Measurements from ENCODE around the gene LYPD5. TPM values are rescaled to one million over a fixed set of nuclear protein-coding genes. Genes with fewer than 3 reads are reported as not detected.
"Not testable (repeated sequence)": the region's sequence is repeated elsewhere in the genome, so short reads cannot be mapped to it uniquely, and the experiment has no call there.

LYPD5 gene
- total and polyA plus RNA-seq, 2 donors from 2014 or later = 1.8 to 4.2 TPM

DNA sequence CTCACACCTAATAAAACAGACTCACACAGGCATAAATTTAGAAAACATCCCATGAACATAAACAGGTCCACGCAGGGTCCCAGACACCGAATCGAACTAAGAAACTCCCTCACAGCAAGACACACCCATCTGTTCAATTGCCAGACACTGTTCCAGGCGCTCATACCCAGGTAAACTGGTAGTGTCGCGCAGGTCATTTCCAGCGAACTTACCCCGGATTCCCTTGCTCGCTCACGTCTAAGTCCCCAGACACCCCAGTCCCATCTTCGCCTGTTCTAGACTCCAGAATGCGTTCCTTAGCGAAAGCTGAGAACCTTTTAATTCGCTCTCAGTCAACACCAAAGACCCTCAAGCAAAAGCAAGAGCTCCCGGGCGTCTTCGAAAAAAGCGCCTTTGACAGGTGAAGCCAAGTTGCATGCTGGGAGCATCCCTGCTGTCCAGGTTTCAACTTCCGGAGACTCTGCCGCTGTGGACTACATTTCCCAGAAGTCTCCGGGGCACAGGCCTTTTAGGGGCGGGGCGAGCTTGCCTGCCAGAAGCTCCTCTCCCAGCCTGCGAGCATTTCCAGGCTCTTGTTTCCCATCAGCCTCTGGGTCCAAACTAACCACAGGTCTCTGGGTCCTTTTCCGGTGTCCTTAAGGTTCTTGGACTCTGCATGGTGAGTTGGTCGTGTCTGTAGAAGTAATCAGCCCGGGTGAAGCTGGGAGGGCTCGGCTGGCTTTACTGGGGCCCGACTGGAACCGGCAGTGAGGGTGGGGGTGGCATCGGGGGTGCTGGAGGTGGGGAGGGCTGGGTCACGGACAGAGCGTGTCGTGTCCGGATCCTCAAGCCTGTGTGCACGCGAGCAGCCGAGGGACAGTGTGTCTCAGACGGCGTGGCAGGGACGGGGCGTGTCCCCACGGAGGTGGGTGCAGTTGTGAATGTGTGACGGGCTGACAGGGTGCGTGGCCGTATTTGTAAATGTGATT, 24.8 kb upstream of the LYPD5 start, which contains the start of gene ZNF283:
Gene ZNF283 (plus strand): TSS at position 535 of the 968 bp plus-strand sequence. CDS start 6,184 bp downstream, outside the sequence.
- no peak for FAIRE-seq
- Histone ChIP-seq H3K36me3 (ENCODE audit: control insufficient read depth in 2 of 3, insufficient read depth in 3 of 3, low read length in 3 of 3) (peaks cover 0 to 5% (median 0%) of the 10 kb centered on the region in 3 donors), H3K27ac (ENCODE audit: low read depth in 2 of 2, low read length in 2 of 2) (peak within 1 kb of the TSS in 1 of 2 donors; percentile 65)

GRCh38 chr19:43824572-43824971, 22.3 kb upstream of the LYPD5 start:
- DNase-seq; FAIRE-seq; H3K36me3 ChIP-seq (ENCODE audit: control insufficient read depth in 2 of 3, insufficient read depth in 3 of 3, low read length in 3 of 3); intact Hi-C loops (cut with DNase I); H3K27ac ChIP-seq (ENCODE audit: low read depth in 2 of 2, low read length in 2 of 2); H3K9me3 ChIP-seq (ENCODE audit: control insufficient read depth in 2 of 3, insufficient read depth in 1 of 3, low read length in 3 of 3); H3K4me3 ChIP-seq (ENCODE audit: low read length in 3 of 3); H3K9ac ChIP-seq (ENCODE audit: low read length in 3 of 3); H3K27me3 ChIP-seq (ENCODE audit: control insufficient read depth, insufficient read depth, low read length); H3K4me1 ChIP-seq (ENCODE audit: control insufficient read depth in 2 of 3, insufficient read depth in 2 of 3, low read depth in 1 of 3, low read length in 3 of 3): not testable (repeated sequence)

More for the DNA sequence above, 24.8 kb upstream of the LYPD5 start, which contains the start of gene ZNF283:
- no peaks in the 10 kb centered on the region for H3K27me3 ChIP-seq (ENCODE audit: control insufficient read depth, insufficient read depth, low read length)
- intact Hi-C loops (cut with DNase I) = no loop called here
- TF ChIP-seq, protein P1, sequence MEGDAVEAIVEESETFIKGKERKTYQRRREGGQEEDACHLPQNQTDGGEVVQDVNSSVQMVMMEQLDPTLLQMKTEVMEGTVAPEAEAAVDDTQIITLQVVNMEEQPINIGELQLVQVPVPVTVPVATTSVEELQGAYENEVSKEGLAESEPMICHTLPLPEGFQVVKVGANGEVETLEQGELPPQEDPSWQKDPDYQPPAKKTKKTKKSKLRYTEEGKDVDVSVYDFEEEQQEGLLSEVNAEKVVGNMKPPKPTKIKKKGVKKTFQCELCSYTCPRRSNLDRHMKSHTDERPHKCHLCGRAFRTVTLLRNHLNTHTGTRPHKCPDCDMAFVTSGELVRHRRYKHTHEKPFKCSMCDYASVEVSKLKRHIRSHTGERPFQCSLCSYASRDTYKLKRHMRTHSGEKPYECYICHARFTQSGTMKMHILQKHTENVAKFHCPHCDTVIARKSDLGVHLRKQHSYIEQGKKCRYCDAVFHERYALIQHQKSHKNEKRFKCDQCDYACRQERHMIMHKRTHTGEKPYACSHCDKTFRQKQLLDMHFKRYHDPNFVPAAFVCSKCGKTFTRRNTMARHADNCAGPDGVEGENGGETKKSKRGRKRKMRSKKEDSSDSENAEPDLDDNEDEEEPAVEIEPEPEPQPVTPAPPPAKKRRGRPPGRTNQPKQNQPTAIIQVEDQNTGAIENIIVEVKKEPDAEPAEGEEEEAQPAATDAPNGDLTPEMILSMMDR (IDR thresholded peaks at IDR 0.05; ENCODE audit: borderline replicate concordance, extremely low read depth, insufficient read depth) = no peak
- peak within 1 kb of the TSS; percentile 76 to 87 (median 79) for H3K4me3 ChIP-seq (ENCODE audit: low read length in 3 of 3)
- H3K9ac ChIP-seq (ENCODE audit: low read length in 3 of 3) = peak within 1 kb of the TSS in 2 of 3 donors; percentile 49 to 76
- peaks cover 0 to 4% (median 0%) of the 10 kb centered on the region in 3 donors for H3K4me1 ChIP-seq (ENCODE audit: control insufficient read depth in 2 of 3, insufficient read depth in 2 of 3, low read depth in 1 of 3, low read length in 3 of 3)
- peak; percentile 95 to 97 (median 96) for DNase-seq
- H3K9me3 ChIP-seq (ENCODE audit: control insufficient read depth in 2 of 3, insufficient read depth in 1 of 3, low read length in 3 of 3) = no peaks in the 10 kb centered on the region

GRCh38 chr19:43823856-43824255, 21.6 kb upstream of the LYPD5 start:
- H3K4me1 ChIP-seq (ENCODE audit: control insufficient read depth in 2 of 3, insufficient read depth in 2 of 3, low read depth in 1 of 3, low read length in 3 of 3); FAIRE-seq; H3K9me3 ChIP-seq (ENCODE audit: control insufficient read depth in 2 of 3, insufficient read depth in 1 of 3, low read length in 3 of 3); H3K27me3 ChIP-seq (ENCODE audit: control insufficient read depth, insufficient read depth, low read length); intact Hi-C loops (cut with DNase I); DNase-seq; H3K4me3 ChIP-seq (ENCODE audit: low read length in 3 of 3); H3K36me3 ChIP-seq (ENCODE audit: control insufficient read depth in 2 of 3, insufficient read depth in 3 of 3, low read length in 3 of 3); H3K9ac ChIP-seq (ENCODE audit: low read length in 3 of 3); H3K27ac ChIP-seq (ENCODE audit: low read depth in 2 of 2, low read length in 2 of 2): not testable (repeated sequence)

GRCh38 chr19:43820884-43821215, 18.6 kb upstream of the LYPD5 start:
- TF ChIP-seq, protein P1 (IDR thresholded peaks at IDR 0.05; ENCODE audit: borderline replicate concordance, extremely low read depth, insufficient read depth) = no peak
- Histone ChIP-seq H3K27me3 (ENCODE audit: control insufficient read depth, insufficient read depth, low read length) (no peaks in the 10 kb centered on the region), H3K27ac (ENCODE audit: low read depth in 2 of 2, low read length in 2 of 2) (no peak overlapping the region), H3K36me3 (ENCODE audit: control insufficient read depth in 2 of 3, insufficient read depth in 3 of 3, low read length in 3 of 3) (no peaks in the 10 kb centered on the region), H3K4me1 (ENCODE audit: control insufficient read depth in 2 of 3, insufficient read depth in 2 of 3, low read depth in 1 of 3, low read length in 3 of 3) (no peaks in the 10 kb centered on the region), H3K4me3 (ENCODE audit: low read length in 3 of 3) (peak overlapping the region in 2 of 3 donors; percentile 68 to 75), H3K9ac (ENCODE audit: low read length in 3 of 3) (peak overlapping the region in 1 of 3 donors; percentile 36), H3K9me3 (ENCODE audit: control insufficient read depth in 2 of 3, insufficient read depth in 1 of 3, low read length in 3 of 3) (peaks cover 0 to 4% (median 0%) of the 10 kb centered on the region in 3 donors)
- intact Hi-C loops (cut with DNase I) = no loop called here
- FAIRE-seq (no peak), DNase-seq (no peak)

Data from kidney (tissue), 14 donors.